Neuron (in vitro differentiated cells): Measurements from ENCODE around the gene AGK.
"Not testable (repeated sequence)": the region's sequence is repeated elsewhere in the genome, so short reads cannot be mapped to it uniquely, and the experiment has no call there.

Experiments
- H2AFZ ChIP-seq: one replicate; pipeline ENCODE4 v1.6.1; 2013; ENCODE audit warnings: low read depth, mild to moderate bottlenecking, inconsistent platforms, low read length, moderate library complexity
- H3K27me3 ChIP-seq: one replicate; pipeline ENCODE4 v1.6.1; 2013; ENCODE audit warnings: low read length; ENCODE audit not compliant: insufficient read depth
- H3K36me3 ChIP-seq: one replicate; pipeline ENCODE4 v1.6.1; 2013; ENCODE audit warnings: low read length; ENCODE audit not compliant: insufficient read depth
- H3K4me1 ChIP-seq: one replicate; pipeline ENCODE4 v1.6.1; 2013; ENCODE audit warnings: low read length; ENCODE audit not compliant: insufficient read depth
- H3K4me3 ChIP-seq: 2 replicates; pipeline ENCODE4 v1.5.1; 2013; ENCODE audit warnings: mild to moderate bottlenecking, low read length, moderate library complexity
- H3K9me3 ChIP-seq: one replicate; pipeline ENCODE4 v1.6.1; 2013; ENCODE audit warnings: low read length

AGK gene

GRCh38 chr7:141562036-141562435 is 10.8 kb downstream of the AGK start:
- H2AFZ ChIP-seq = no peak overlapping the region
- H3K4me3 ChIP-seq = no peak overlapping the region
- H3K9me3 ChIP-seq = peaks cover 6% of the 10 kb centered on the region
- H3K27me3 ChIP-seq = no peaks in the 10 kb centered on the region
- no peaks in the 10 kb centered on the region for H3K4me1 ChIP-seq
- H3K36me3 ChIP-seq = peaks cover 45% of the 10 kb centered on the region

DNA sequence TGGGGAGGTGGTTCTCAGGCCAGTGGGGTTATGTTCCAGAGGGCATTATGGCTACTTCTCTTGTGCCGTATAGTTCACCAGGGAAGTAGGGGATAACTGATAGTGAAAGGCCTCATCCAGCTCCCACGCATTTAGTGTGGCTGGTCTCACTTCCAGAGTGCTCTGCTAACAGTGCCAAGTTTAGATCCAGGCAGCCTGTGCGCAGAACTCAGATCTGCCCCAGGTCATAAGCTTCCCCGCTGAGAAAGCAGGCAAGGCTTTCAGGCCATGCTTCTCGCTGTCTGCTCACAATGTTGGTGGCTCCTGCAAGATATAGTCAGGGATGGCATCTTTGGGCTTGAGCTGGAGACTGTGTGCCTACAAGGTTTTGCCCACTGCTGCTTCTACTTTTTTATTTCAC is 11.3 kb downstream of the AGK start:
- no peaks in the 10 kb centered on the region for H3K27me3 ChIP-seq
- H3K9me3 ChIP-seq = peaks cover 6% of the 10 kb centered on the region
- peaks cover 42% of the 10 kb centered on the region for H3K36me3 ChIP-seq
- H3K4me3 ChIP-seq = no peak overlapping the region
- H2AFZ ChIP-seq = no peak overlapping the region
- H3K4me1 ChIP-seq = no peaks in the 10 kb centered on the region

DNA sequence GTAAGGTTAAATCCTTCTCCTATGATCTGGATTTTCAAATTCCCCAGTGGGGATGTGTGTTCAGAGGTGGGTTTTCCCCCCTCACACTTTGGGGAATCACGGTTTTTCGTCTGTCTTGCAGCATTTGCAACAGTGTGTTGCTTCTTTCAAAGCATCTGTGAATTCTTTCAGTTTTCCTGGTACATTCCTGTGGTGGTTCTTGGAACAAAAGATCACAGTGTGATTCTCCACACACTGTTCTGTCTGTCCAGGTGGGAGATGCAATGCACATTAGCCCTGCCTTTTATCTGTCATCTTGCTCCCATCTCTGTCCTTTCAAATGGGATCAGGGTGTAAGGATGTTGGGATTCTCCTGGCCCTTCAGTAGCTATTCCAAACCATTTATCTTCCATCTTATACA is 11.8 kb downstream of the AGK start:
- no peak overlapping the region for H2AFZ ChIP-seq
- H3K4me1 ChIP-seq = no peaks in the 10 kb centered on the region
- peaks cover 6% of the 10 kb centered on the region for H3K9me3 ChIP-seq
- H3K36me3 ChIP-seq = peaks cover 42% of the 10 kb centered on the region
- no peak overlapping the region for H3K4me3 ChIP-seq
- no peaks in the 10 kb centered on the region for H3K27me3 ChIP-seq

DNA sequence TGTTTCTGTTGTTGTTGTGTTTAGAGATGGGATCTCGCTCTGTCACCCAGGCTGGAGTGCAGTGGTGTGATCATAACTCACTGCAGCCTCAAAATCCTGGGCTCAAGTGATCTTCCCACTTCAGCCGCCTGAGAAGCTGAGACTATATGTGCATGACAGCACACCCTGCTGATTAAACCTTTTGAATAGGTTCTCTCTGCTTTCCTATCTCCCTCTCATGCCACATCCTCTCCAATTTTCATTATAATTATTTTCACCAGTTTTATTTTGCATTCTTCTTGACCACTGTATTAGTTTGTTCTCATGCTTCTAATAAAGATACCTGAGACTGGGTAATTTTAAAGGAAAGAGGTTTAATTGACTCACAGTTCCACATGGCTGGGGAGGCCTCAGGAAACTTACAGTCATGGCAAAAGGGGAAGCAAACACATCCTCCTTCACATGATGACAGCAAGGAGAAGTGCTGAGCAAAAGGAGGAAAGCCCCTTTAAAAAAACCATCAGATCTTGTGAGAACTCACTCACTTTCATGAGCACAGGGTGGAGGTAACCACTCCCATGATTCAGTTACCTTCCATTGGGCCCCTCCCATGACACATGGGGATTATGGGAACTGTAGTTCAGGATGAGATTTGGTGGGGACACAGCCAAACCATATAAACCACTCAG is 12.9 kb downstream of the AGK start:
- Histone ChIP-seq H3K9me3 (peaks cover 4% of the 10 kb centered on the region), H3K4me3 (no peak overlapping the region), H2AFZ (no peak overlapping the region), H3K36me3 (peaks cover 37% of the 10 kb centered on the region), H3K27me3 (no peaks in the 10 kb centered on the region), H3K4me1 (no peaks in the 10 kb centered on the region)

DNA sequence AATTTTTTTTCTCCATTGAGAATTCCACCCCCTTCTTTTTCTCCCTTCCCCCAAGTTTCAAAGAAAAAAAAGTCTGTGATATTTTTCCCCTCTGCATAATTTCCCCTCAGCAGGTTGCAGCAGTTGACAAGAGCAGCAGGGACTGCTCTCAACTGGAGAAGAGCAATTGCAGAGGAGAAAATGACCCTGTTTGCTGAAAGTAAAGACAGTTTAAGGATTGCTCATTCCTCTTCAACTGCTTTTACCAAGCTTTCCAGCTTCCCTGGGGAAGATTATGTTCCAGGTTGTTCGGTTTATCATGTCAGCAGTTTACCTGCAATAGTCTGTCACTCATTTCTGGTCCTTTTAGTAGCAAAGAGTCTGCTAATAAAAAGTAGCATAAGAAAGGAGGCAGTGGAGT is 16.2 kb downstream of the AGK start:
- Histone ChIP-seq H3K27me3 (no peaks in the 10 kb centered on the region), H3K9me3 (no peaks in the 10 kb centered on the region), H3K4me1 (no peaks in the 10 kb centered on the region), H3K36me3 (peaks cover 34% of the 10 kb centered on the region), H3K4me3 (no peak overlapping the region), H2AFZ (no peak overlapping the region)

GRCh38 chr7:141568227-141568626 is 17.0 kb downstream of the AGK start:
- no peak overlapping the region for H2AFZ ChIP-seq
- H3K36me3 ChIP-seq = peaks cover 32% of the 10 kb centered on the region
- H3K4me3 ChIP-seq = no peak overlapping the region
- no peaks in the 10 kb centered on the region for H3K27me3 ChIP-seq
- no peaks in the 10 kb centered on the region for H3K9me3 ChIP-seq
- H3K4me1 ChIP-seq = no peaks in the 10 kb centered on the region

- no peak overlapping the region for H3K4me3 ChIP-seq
- H2AFZ ChIP-seq = no peak overlapping the region
- no peaks in the 10 kb centered on the region for H3K4me1 ChIP-seq
- H3K27me3 ChIP-seq = no peaks in the 10 kb centered on the region
- peaks cover under 1% of the 10 kb centered on the region for H3K9me3 ChIP-seq
- peaks cover 22% of the 10 kb centered on the region for H3K36me3 ChIP-seq
Measured at GRCh38 chr7:141571059-141571458, 19.8 kb downstream of the AGK start.

- H3K9me3 ChIP-seq = peaks cover 5% of the 10 kb centered on the region
- no peak overlapping the region for H2AFZ ChIP-seq
- no peaks in the 10 kb centered on the region for H3K27me3 ChIP-seq
- peaks cover 17% of the 10 kb centered on the region for H3K36me3 ChIP-seq
- no peaks in the 10 kb centered on the region for H3K4me1 ChIP-seq
- H3K4me3 ChIP-seq = no peak overlapping the region
Measured at GRCh38 chr7:141572175-141572574, 21.0 kb downstream of the AGK start.

GRCh38 chr7:141573511-141573910 is 22.3 kb downstream of the AGK start:
- Histone ChIP-seq H3K4me1 (no peaks in the 10 kb centered on the region), H3K36me3 (peaks cover 8% of the 10 kb centered on the region), H3K9me3 (peaks cover 5% of the 10 kb centered on the region), H3K4me3 (no peak overlapping the region), H3K27me3 (no peaks in the 10 kb centered on the region), H2AFZ (no peak overlapping the region)

- Histone ChIP-seq H3K36me3 (peaks cover 5% of the 10 kb centered on the region), H3K27me3 (no peaks in the 10 kb centered on the region), H3K9me3 (peaks cover 5% of the 10 kb centered on the region), H3K4me3 (no peak overlapping the region), H3K4me1 (no peaks in the 10 kb centered on the region), H2AFZ (no peak overlapping the region)
Measured at GRCh38 chr7:141575164-141575563, 24.0 kb downstream of the AGK start.

GRCh38 chr7:141575654-141576448 is 24.6 kb downstream of the AGK start:
- H3K9me3 ChIP-seq = peaks cover 5% of the 10 kb centered on the region
- peaks cover 5% of the 10 kb centered on the region for H3K36me3 ChIP-seq
- no peaks in the 10 kb centered on the region for H3K4me1 ChIP-seq
- H2AFZ ChIP-seq = no peak overlapping the region
- H3K4me3 ChIP-seq = no peak overlapping the region
- H3K27me3 ChIP-seq = no peaks in the 10 kb centered on the region

GRCh38 chr7:141577043-141577839 is 26.0 kb downstream of the AGK start:
- Histone ChIP-seq H3K27me3 (no peaks in the 10 kb centered on the region), H3K4me3 (no peak overlapping the region), H3K4me1 (no peaks in the 10 kb centered on the region), H3K9me3 (peaks cover 5% of the 10 kb centered on the region), H2AFZ (no peak overlapping the region), H3K36me3 (peaks cover 5% of the 10 kb centered on the region)

DNA sequence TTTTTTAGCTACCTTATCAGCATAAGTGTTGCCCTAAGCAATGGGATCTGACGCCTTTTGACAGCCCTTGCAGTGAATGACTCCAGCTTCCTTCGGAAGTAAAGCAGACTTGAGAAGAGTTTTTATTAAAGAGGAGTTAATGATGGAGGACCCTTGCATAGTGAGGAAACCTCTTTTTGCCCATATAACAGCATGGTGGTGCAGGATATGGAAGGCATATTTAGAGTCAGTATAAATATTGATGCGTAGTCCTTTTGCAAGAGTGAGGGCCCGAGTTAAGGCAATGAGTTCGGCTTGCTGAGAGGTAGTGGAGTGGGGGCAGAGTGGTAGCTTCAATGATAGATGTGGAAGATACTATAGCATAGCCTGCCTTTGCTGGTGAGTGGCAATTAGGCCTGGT is 28.7 kb downstream of the AGK start:
- not testable (repeated sequence) for H3K27me3 ChIP-seq, H3K4me1 ChIP-seq

More for the DNA sequence above, 28.7 kb downstream of the AGK start:
- not testable (repeated sequence) for H3K4me3 ChIP-seq, H3K9me3 ChIP-seq, H2AFZ ChIP-seq, H3K36me3 ChIP-seq
